Body of pancreas (tissue), 4 donors: Measurements from ENCODE around the gene GAL.

Experiments used
- POLR2A ChIP-seq, 3 donors: fragments of 450-650 bp; IDR thresholded peaks; one replicate each; pipeline ENCODE4 v1.6.1; 2016; ENCODE audit warnings: antibody characterized with exemption in 3 of 3, mild to moderate bottlenecking in 2 of 3
- TF ChIP-seq, protein P1 (sequence below), 7 experiments: fragments of 450-650 bp in 4 of 7; fragments of 200-600 bp in 3 of 7; sonication (generic) in 3 of 7; IDR thresholded peaks; one replicate each; pipeline ENCODE4 v1.5.1; 2016 to 2019; ENCODE audit warnings: antibody characterized with exemption in 7 of 7

DNA sequence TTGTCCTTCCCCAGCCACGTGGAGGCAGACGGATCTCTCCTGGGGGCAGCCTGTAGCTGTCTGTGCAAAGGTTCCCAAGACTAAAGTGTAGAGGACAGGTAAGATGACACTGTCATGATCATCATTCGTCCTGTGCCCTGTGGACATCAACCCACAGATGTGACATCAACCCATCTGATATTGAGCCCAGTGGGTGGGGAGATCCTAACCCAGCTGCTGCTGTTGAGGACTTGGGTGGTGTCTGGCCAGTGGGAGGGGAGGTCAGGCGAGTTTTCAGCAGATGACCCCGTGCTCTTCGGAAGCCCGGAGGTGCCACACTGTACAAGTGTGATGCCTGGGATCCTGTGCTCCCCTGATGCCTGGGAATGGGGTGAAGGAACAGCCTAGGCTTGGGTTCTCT is 1.2 kb upstream of the GAL start:
- TF ChIP-seq, protein P1, sequence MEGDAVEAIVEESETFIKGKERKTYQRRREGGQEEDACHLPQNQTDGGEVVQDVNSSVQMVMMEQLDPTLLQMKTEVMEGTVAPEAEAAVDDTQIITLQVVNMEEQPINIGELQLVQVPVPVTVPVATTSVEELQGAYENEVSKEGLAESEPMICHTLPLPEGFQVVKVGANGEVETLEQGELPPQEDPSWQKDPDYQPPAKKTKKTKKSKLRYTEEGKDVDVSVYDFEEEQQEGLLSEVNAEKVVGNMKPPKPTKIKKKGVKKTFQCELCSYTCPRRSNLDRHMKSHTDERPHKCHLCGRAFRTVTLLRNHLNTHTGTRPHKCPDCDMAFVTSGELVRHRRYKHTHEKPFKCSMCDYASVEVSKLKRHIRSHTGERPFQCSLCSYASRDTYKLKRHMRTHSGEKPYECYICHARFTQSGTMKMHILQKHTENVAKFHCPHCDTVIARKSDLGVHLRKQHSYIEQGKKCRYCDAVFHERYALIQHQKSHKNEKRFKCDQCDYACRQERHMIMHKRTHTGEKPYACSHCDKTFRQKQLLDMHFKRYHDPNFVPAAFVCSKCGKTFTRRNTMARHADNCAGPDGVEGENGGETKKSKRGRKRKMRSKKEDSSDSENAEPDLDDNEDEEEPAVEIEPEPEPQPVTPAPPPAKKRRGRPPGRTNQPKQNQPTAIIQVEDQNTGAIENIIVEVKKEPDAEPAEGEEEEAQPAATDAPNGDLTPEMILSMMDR (IDR thresholded peaks at IDR 0.05): no peak
- no peak for TF ChIP-seq POLR2A (IDR thresholded peaks at IDR 0.05)
